ENCODE measurements around the gene ENTPD6.
"Not testable (repeated sequence)": the region's sequence is repeated elsewhere in the genome, so short reads cannot be mapped to it uniquely, and the experiment has no call there.

The ENTPD6 gene

GRCh38 chr20:25225642-25226432 lies 30.3 kb downstream of the ENTPD6 start:
- DNase-seq = no peak

- no peak for DNase-seq
Observed at GRCh38 chr20:25226433-25227316, 31.2 kb downstream of the ENTPD6 start.

GRCh38 chr20:25227317-25227831 lies 31.9 kb downstream of the ENTPD6 start:
- DNase-seq = no peak

GRCh38 chr20:25229486-25230165 lies 34.1 kb downstream of the ENTPD6 start:
- DNase-seq = no peak

- no peak for DNase-seq
Observed at GRCh38 chr20:25230166-25230831, 34.8 kb downstream of the ENTPD6 start.

GRCh38 chr20:25233016-25233772 lies 37.7 kb downstream of the ENTPD6 start:
- peak; percentile 56 for DNase-seq

GRCh38 chr20:25234009-25234849 lies 38.7 kb downstream of the ENTPD6 start:
- not testable (repeated sequence) for DNase-seq

- DNase-seq = no peak
Observed at GRCh38 chr20:25236450-25237304, 41.2 kb downstream of the ENTPD6 start.

GRCh38 chr20:25237610-25238318 lies 42.3 kb downstream of the ENTPD6 start:
- peak; percentile 45 for DNase-seq

- DNase-seq = no peak
Observed at GRCh38 chr20:25238319-25239037, 43.0 kb downstream of the ENTPD6 start.

GRCh38 chr20:25239387-25240370 lies 44.2 kb downstream of the ENTPD6 start:
- no peak for DNase-seq

- not testable (repeated sequence) for DNase-seq
Observed at GRCh38 chr20:25240851-25241658, 45.5 kb downstream of the ENTPD6 start.

GRCh38 chr20:25241659-25241955 lies 46.1 kb downstream of the ENTPD6 start:
- DNase-seq = not testable (repeated sequence)

- DNase-seq = no peak
Observed at GRCh38 chr20:25242231-25242630, 46.7 kb downstream of the ENTPD6 start.

- DNase-seq = no peak
Observed at GRCh38 chr20:25243416-25243979, 48.0 kb downstream of the ENTPD6 start.

GRCh38 chr20:25244976-25245375 lies 49.5 kb downstream of the ENTPD6 start:
- DNase-seq = no peak

Measured in femur (tissue), 1 donor.